Stimulated activated CD4-positive, alpha-beta T cell treated with anti-CD3 and anti-CD28 coated beads, Interleukin-15, amount 100 ng/mL, for 1 hour (primary cell): ENCODE measurements around the gene MRTFA.

Experiments
- DNase-seq, 2 donors: peaks; one replicate each; pipeline ENCODE4 v3.0.0-alpha.2; 2020; ENCODE audit warnings: low read depth in 1 of 2, low spot score in 1 of 2

MRTFA gene

GRCh38 chr22:40472579-40472978 is 163.9 kb downstream of the MRTFA start:
- no peak for DNase-seq

- no peak for DNase-seq
Measured at GRCh38 chr22:40472051-40472450, 164.5 kb downstream of the MRTFA start.

GRCh38 chr22:40469181-40469580 is 167.3 kb downstream of the MRTFA start:
- DNase-seq, result no peak

GRCh38 chr22:40468616-40469015 is 167.9 kb downstream of the MRTFA start:
- no peak for DNase-seq

- DNase-seq, result no peak
Measured at GRCh38 chr22:40466976-40467375, 169.5 kb downstream of the MRTFA start.

- no peak for DNase-seq
Measured at GRCh38 chr22:40463683-40464082, 172.8 kb downstream of the MRTFA start.

GRCh38 chr22:40463017-40463631 is 173.4 kb downstream of the MRTFA start:
- peak; percentile 7 to 15 for DNase-seq

- DNase-seq, result no peak
Measured at GRCh38 chr22:40462195-40462984, 174.1 kb downstream of the MRTFA start.

- no peak for DNase-seq
Measured at GRCh38 chr22:40453671-40454070, 182.8 kb downstream of the MRTFA start.

- DNase-seq, result no peak
Measured at GRCh38 chr22:40452730-40453487, 183.6 kb downstream of the MRTFA start.

GRCh38 chr22:40451210-40451609 is 185.3 kb downstream of the MRTFA start:
- no peak for DNase-seq

GRCh38 chr22:40450616-40451015 is 185.9 kb downstream of the MRTFA start:
- no peak for DNase-seq

GRCh38 chr22:40449676-40450035 is 186.9 kb downstream of the MRTFA start:
- DNase-seq, result no peak

GRCh38 chr22:40446203-40446602 is 190.3 kb downstream of the MRTFA start:
- DNase-seq, result no peak

GRCh38 chr22:40444178-40444831 is 192.2 kb downstream of the MRTFA start:
- no peak for DNase-seq

- no peak for DNase-seq
Measured at GRCh38 chr22:40443732-40444131, 192.8 kb downstream of the MRTFA start.

GRCh38 chr22:40441761-40442390 is 194.6 kb downstream of the MRTFA start:
- no peak for DNase-seq

GRCh38 chr22:40436505-40437431 is 199.8 kb downstream of the MRTFA start:
- DNase-seq, result no peak

- no peak for DNase-seq
Measured at GRCh38 chr22:40434745-40435144, 201.8 kb downstream of the MRTFA start.

GRCh38 chr22:40434106-40434505 is 202.4 kb downstream of the MRTFA start:
- DNase-seq, result no peak
